Epithelial cell of esophagus (primary cell): ENCODE results near the gene MIA2.
"Not testable (repeated sequence)": the region's sequence is repeated elsewhere in the genome, so short reads cannot be mapped to it uniquely, and the experiment has no call there.

ENCODE experiments used
- DNase-seq: peaks from one replicate; pipeline ENCODE4 v3.0.0; 2010; ENCODE audit warnings: low read depth
- H3K4me3 ChIP-seq: 2 replicates; pipeline ENCODE4 v1.5.1; 2011; ENCODE audit warnings: mild to moderate bottlenecking, low read length, control low read depth
- TF ChIP-seq, protein P1 (sequence below): IDR thresholded peaks from 2 replicates; pipeline ENCODE4 v1.5.1; 2011; ENCODE audit warnings: low read depth, mild to moderate bottlenecking, low read length, control low read depth, inconsistent platforms; ENCODE audit not compliant: insufficient read depth; ENCODE audit errors: missing control alignments

The MIA2 gene

DNA sequence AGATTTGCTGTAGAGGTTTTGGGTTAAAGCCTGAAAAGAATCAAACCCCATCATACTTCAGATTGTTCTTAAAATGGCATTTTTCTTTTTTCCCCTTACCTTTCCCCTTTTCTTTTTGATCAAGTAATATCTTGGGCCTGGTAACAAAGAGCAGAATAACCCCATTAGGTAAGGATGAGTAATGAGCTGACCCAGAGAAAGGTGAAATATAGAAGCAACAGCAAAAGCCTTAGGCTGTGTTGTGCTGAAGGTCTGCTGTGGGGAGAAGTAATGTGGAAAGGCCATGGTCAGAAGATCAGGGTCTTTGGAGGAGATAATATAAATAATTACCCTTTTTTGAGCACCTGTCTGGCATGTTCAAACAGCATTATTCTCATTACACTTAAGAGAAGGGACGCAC lies 42.3 kb downstream of the MIA2 start:
- no peak for DNase-seq
- TF ChIP-seq, protein P1, sequence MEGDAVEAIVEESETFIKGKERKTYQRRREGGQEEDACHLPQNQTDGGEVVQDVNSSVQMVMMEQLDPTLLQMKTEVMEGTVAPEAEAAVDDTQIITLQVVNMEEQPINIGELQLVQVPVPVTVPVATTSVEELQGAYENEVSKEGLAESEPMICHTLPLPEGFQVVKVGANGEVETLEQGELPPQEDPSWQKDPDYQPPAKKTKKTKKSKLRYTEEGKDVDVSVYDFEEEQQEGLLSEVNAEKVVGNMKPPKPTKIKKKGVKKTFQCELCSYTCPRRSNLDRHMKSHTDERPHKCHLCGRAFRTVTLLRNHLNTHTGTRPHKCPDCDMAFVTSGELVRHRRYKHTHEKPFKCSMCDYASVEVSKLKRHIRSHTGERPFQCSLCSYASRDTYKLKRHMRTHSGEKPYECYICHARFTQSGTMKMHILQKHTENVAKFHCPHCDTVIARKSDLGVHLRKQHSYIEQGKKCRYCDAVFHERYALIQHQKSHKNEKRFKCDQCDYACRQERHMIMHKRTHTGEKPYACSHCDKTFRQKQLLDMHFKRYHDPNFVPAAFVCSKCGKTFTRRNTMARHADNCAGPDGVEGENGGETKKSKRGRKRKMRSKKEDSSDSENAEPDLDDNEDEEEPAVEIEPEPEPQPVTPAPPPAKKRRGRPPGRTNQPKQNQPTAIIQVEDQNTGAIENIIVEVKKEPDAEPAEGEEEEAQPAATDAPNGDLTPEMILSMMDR: no peak
- H3K4me3 ChIP-seq: no peak overlapping the region

- no peak overlapping the region for H3K4me3 ChIP-seq
- TF ChIP-seq, protein P1: no peak
- no peak for DNase-seq
Measured at GRCh38 chr14:39276579-39277114, 42.9 kb downstream of the MIA2 start.

DNA sequence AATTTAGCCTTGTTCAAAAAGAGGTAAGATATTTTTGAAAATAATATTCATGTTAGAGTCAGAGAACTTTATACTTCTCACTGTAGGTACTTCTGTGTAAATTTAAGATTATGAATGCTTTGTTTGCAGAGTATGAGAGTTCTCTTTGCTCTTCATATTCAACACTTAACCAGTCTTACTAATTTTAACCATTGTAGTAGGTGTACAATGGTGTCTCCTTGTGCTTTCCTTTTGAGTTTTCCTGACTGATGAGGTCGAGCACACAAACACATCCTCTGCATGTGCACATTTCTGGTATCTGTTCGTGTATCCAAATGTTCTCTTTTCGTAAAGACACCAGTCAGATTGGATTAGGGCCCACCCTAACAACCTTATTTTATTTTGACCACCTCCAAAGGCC lies 45.8 kb downstream of the MIA2 start:
- TF ChIP-seq, protein P1: no peak
- H3K4me3 ChIP-seq: no peak overlapping the region
- no peak for DNase-seq

DNA sequence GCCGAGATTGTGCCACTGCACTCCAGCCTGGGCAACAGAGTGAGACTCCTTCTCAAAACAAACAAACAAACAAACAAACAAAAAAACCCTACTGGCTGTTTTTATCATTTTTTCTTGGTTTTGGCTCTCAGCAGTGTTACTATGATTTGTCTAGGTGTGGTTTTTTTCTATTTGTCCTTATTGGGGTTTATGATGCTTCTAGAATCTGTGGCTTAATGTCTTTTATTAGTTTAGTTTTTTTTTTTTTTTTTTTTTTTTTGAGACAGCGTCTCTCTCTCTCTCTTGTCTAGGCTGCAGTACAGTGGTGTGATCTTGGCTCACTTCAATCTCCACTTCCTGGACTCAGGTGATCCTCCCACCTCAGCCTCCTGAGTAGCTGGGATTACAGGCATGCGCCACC lies 47.0 kb downstream of the MIA2 start:
- H3K4me3 ChIP-seq: not testable (repeated sequence)

DNA sequence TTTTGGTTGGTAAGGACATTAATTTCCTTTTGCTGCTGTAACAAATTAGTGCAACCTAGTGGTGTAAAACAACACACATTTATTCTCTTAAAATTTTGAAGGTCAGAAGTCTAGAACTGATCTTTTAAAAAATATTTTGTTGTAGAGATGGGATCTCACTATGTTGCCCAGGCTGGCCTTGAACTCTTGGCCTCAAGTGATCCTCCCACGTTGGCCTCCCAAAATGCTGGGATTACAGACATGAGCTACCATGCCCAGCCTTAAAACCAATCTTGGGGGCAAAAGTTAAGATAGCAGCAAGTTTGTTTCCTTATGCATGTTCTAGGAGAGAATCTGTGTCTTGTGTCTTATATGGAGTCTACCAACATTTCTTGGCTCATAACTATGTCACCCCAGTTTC lies 55.8 kb downstream of the MIA2 start:
- TF ChIP-seq, protein P1: no peak
- DNase-seq: no peak
- no peak overlapping the region for H3K4me3 ChIP-seq

More for the DNA sequence above, 47.0 kb downstream of the MIA2 start:
- not testable (repeated sequence) for DNase-seq

DNA sequence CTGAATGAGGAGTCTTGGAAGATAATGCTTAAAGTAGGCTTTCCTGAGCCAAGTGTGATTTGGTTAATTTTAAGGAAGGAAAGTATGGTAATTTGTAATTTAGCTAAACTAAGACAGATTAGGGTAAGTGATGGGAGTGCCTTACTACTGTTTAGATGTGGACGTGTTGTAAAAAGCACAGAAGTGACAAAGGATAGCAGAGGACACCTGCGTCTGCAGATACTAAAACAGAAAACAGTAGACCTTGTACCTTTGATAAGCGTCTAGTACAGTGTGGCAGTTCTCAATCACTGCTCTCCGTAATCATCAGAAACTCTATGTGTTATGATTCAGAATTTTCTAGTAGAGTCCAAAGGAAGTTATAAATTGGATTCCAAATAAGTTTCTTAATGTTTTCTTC lies 58.0 kb downstream of the MIA2 start:
- no peak for DNase-seq
- TF ChIP-seq, protein P1: no peak

DNA sequence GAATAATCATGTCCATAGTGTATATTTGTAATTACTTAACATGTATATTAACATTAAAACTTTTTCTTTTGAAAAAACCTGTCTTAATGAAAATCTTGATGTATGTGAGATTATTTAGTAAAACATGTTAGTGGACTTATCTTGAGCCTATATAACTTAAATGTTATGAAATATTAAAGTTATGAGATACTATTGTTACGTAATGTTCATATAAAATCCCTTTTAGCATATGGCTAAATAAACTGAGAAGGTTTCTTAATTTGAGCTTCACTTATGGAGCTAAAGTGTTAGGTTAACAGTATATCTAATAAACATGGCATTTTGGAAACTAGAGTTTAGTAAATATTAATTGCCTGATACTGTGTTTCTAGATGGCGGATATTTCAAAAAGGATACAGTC lies 59.9 kb downstream of the MIA2 start:
- no peak for DNase-seq
- TF ChIP-seq, protein P1: no peak
- no peak overlapping the region for H3K4me3 ChIP-seq

More for the DNA sequence above, 58.0 kb downstream of the MIA2 start:
- H3K4me3 ChIP-seq: no peak overlapping the region

DNA sequence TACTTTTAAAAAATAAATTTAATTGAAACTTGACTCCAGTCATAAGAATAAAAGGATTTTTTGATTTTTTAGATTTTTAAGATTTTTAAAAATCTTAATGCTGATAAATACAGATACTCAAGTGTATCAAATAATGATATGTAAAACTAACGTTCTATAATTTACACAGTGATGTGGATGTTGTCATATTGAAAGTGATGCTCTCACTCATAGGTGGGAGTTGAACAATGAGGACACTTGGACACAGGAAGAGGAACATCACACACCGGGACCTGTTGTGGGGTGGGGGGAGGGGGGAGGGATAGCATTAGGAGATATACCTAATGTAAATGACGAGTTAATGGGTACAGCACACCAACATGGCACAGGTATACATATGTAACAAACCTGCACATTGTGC lies 66.7 kb downstream of the MIA2 start:
- not testable (repeated sequence) for DNase-seq

More for the DNA sequence above, 66.7 kb downstream of the MIA2 start:
- not testable (repeated sequence) for H3K4me3 ChIP-seq
